RWPE1 (cell line): ENCODE measurements around the gene ERBIN.

Experiments used
- CTCF ChIA-PET: fragments of 350-600 bp; sonication (Branson Sonifier 250); formaldehyde crosslinking; extraction: SDS; loops from one replicate; lab custom pipeline; 2021; lab: Yijun Ruan, JAX
- POLR2A ChIA-PET: fragments of 400-600 bp; formaldehyde crosslinking; extraction: SDS; loops from one replicate; lab custom pipeline; 2020; ENCODE audit warnings: antibody characterized with exemption; ENCODE audit not compliant: low non-redundant PET; lab: Yijun Ruan, JAX
- DNase-seq: peaks from one replicate; pipeline ENCODE4 v3.0.0; 2012; ENCODE audit warnings: low spot score
- H3K27ac ChIP-seq: fragments of 450-650 bp; 2 replicates; pipeline ENCODE4 v1.5.1; 2017
- CTCF ChIP-seq: fragments of 450-650 bp; conservative IDR thresholded peaks from 2 replicates; pipeline ENCODE4 v1.5.1; 2017; ENCODE audit warnings: low read depth, mild to moderate bottlenecking

ERBIN gene

GRCh38 chr5:66002415-66002814, 76.0 kb downstream of the ERBIN start:
- no peak for DNase-seq
- no peak overlapping the region for H3K27ac ChIP-seq
- no peak for TF ChIP-seq CTCF
- ChIA-PET CTCF (no interaction called here), POLR2A (no interaction called here)

GRCh38 chr5:66004216-66004615, 77.8 kb downstream of the ERBIN start:
- no peak overlapping the region for H3K27ac ChIP-seq
- ChIA-PET POLR2A (no interaction called here), CTCF (no interaction called here)
- no peak for TF ChIP-seq CTCF
- DNase-seq, result no peak

GRCh38 chr5:66009277-66009676, 82.9 kb downstream of the ERBIN start:
- no peak overlapping the region for H3K27ac ChIP-seq
- POLR2A ChIA-PET, result no interaction called here
- no peak for TF ChIP-seq CTCF
- CTCF ChIA-PET, result no interaction called here
- no peak for DNase-seq

- DNase-seq, result no peak
- ChIA-PET CTCF (interaction anchor here (0.6 kb wide), 1 partner anchor 638 kb away, joined by 3 read pairs; no protein-coding TSS in a partner anchor), POLR2A (no interaction called here)
- TF ChIP-seq CTCF, result no peak
- H3K27ac ChIP-seq, result no peak overlapping the region
These were observed 84.1 kb downstream of the ERBIN start for GRCh38 chr5:66010476-66010875.

GRCh38 chr5:66012271-66012670, 85.9 kb downstream of the ERBIN start:
- no peak for TF ChIP-seq CTCF
- ChIA-PET CTCF (no interaction called here), POLR2A (no interaction called here)
- H3K27ac ChIP-seq, result no peak overlapping the region
- DNase-seq, result no peak

- CTCF ChIA-PET, result no interaction called here
- H3K27ac ChIP-seq, result no peak overlapping the region
- no peak for DNase-seq
- TF ChIP-seq CTCF, result no peak
- POLR2A ChIA-PET, result no interaction called here
These were observed 87.0 kb downstream of the ERBIN start for GRCh38 chr5:66013397-66013796.

GRCh38 chr5:66013906-66014305, 87.5 kb downstream of the ERBIN start:
- no peak for DNase-seq
- H3K27ac ChIP-seq, result no peak overlapping the region
- CTCF ChIA-PET, result no interaction called here
- no peak for TF ChIP-seq CTCF
- POLR2A ChIA-PET, result no interaction called here
